IPS-20b (cell line): ENCODE data around the gene FAM110D.
A peak's percentile ranks its signal among the peaks of the same experiment; 100 is the strongest.

Source experiments
- H3K27ac ChIP-seq: one replicate; pipeline ENCODE4 v1.5.1; 2013; ENCODE audit warnings: low read length
- H3K27me3 ChIP-seq: 2 replicates; pipeline ENCODE4 v1.6.1; 2013; ENCODE audit warnings: mild to moderate bottlenecking, low read length, inconsistent platforms; ENCODE audit not compliant: insufficient read depth
- H3K36me3 ChIP-seq: 2 replicates; pipeline ENCODE4 v1.6.1; 2013; ENCODE audit warnings: low read depth, mild to moderate bottlenecking, inconsistent platforms, low read length, moderate library complexity; ENCODE audit not compliant: insufficient read depth
- H3K4me1 ChIP-seq: 2 replicates; pipeline ENCODE4 v1.6.1; 2013; ENCODE audit warnings: mild to moderate bottlenecking, control low read depth, inconsistent platforms, low read length, moderate library complexity; ENCODE audit not compliant: insufficient read depth
- H3K4me3 ChIP-seq: 2 replicates; pipeline ENCODE4 v1.5.1; 2013; ENCODE audit warnings: mild to moderate bottlenecking, low read length, inconsistent platforms
- H3K9ac ChIP-seq: 2 replicates; pipeline ENCODE4 v1.6.1; 2013; ENCODE audit warnings: low read depth, mild to moderate bottlenecking, inconsistent platforms, low read length, moderate library complexity
- H3K9me3 ChIP-seq: 2 replicates; pipeline ENCODE4 v1.6.1; 2013; ENCODE audit warnings: mild to moderate bottlenecking, low read depth, low read length, inconsistent platforms; ENCODE audit not compliant: insufficient read depth

Gene FAM110D

DNA sequence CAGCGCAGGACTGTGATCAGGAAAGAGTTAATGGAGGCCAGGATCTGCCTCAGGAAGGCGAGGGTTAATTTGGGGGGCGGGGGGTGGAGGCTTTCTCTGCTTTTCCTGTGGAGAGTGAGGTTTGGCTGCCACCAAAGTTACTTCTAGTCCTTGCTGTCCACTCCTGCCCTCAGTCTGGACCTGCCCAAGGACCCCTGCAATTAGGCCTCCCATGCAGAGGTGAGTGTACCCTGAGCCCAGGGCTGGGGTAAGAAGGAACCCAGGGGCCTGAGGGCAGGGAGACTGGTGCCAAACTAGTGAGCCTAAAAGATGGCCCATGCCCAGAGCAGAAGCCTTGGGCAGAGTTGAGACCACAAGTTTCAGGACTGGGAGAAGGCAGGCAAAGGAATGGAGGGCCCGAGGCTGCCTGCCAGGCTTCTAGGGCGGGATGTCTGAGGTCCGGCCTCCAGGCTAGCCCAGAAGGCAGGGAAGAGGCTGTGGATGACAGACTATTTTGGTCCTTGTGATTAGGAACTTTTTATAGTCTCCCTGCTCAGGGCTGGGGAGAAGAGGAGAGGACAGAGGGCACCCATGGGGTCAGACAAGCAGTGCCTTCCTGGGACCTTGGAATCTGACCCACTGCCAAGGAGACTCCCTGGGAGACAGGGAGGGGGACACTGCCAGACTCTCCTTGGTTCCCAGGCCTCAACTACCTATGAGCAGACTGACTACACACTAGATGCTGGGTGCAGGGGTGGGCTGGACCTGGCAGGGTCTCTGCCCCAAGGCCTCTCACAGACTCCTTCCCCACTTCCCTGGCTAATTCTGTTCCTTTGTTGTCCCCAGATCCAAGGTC, at the start of gene FAM110D:
Gene FAM110D, plus strand, starts transcription at position 172 of the 835 bp plus-strand sequence. CDS start 2,213 bp downstream, outside the sequence.
- Histone ChIP-seq H3K4me1 (peaks cover 29% of the 10 kb centered on the region), H3K9me3 (no peaks in the 10 kb centered on the region), H3K9ac (no peak within 1 kb of the TSS), H3K36me3 (no peaks in the 10 kb centered on the region), H3K4me3 (peak within 1 kb of the TSS; percentile 49), H3K27me3 (peaks cover 100% of the 10 kb centered on the region), H3K27ac (no peak within 1 kb of the TSS)

DNA sequence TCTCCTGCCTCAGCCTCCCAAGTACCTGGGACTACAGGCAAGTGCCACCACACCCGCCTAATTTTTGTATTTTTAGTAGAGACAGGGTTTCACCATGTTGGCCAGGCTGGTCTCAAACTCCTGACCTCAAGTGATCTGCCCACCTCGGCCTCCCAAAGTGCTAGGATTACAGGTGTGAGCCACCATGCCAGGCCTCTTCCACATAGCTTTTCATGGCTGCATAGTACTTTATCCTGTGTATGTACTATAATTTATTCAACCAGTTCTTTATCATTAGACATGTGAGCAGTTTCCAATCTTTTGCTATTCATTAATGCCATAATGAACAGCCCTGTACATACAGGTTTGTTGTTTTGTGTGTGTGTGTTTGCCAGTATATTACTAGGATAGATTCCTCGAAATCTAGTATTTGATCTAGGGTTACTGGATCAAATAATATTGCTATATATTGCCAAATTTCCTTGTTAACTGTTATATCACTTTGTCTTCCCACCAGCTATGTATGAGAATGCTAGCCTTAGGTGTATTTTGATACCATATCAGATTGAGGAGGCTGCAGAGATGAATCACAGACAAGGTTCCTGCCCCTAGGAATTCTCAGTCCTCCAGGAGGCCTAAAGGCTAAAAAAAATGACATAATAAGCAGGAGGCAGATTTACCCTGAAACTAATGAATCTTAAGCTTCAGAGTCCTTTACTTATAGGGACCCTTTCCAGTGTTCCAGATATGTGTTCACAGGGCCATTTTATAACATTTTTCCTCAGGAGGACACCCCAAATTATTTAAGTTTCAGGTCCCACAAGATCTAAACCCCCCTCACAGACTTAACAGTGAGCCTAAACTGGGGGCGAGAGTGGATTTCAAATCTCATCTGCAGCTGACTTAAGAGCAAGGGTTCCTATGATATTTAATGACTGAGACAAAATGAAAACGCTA, 49.4 kb upstream of the FAM110D start:
- H3K27ac ChIP-seq = no peak overlapping the region
- H3K4me3 ChIP-seq = 0 out of 2 replicates have a peak overlapping the region, but pooled peaks have one; percentile 97
- no peaks in the 10 kb centered on the region for H3K9me3 ChIP-seq
- H3K27me3 ChIP-seq = peaks cover 14% of the 10 kb centered on the region
- no peak overlapping the region for H3K9ac ChIP-seq
- peaks cover 6% of the 10 kb centered on the region for H3K36me3 ChIP-seq
- peaks cover 10% of the 10 kb centered on the region; the same call in 1 of the 2 replicates for H3K4me1 ChIP-seq

DNA sequence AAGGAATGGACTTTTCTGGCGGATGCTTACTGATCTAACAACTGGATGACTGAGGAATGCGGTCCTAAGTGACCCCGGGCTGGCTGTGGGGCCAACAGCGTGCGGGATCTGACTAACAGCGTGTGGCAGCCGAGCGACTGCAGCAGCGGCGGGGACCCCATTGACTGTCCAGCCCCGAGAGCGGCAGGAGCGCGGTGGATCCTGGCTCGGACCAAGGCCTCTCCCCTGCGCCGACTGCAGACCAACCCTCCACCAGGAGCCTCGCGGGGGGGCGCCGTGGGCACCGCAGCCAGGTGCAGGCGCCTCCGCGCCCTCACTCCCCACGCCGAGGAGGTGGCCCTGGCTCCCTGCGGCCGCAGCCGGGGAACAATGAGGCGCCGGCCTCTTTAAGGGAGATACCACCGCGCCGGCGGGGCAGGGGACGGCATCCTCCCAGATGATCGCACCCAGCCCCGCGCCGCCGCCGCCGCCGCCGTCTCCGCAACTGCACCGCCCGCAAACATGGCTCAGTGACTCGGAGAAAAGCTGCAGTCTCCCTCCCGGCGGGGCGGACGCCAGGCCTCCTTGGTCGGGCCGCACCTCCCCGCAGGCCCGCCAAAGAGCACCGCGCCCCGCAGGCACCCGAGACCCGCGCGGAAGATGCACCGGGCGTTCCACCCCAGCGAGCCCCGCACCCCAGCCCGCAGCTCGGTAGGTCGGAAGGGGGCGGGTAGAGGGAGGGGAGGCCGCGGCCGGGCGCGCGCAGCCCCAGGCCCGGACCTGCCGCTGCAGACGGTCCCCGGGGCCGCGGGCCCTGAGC, 47.9 kb upstream of the FAM110D start:
- peaks cover 10% of the 10 kb centered on the region; the same call in 1 of the 2 replicates for H3K4me1 ChIP-seq
- H3K4me3 ChIP-seq = peak overlapping the region; percentile 97
- H3K27me3 ChIP-seq = peaks cover 14% of the 10 kb centered on the region
- peak overlapping the region; percentile 78; the same call in 1 of the 2 replicates for H3K9ac ChIP-seq
- no peak overlapping the region for H3K27ac ChIP-seq
- peaks cover 14% of the 10 kb centered on the region for H3K36me3 ChIP-seq
- H3K9me3 ChIP-seq = no peaks in the 10 kb centered on the region

- Histone ChIP-seq H3K27ac (no peak within 1 kb of the TSS), H3K27me3 (peaks cover 14% of the 10 kb centered on the region), H3K4me3 (peak within 1 kb of the TSS; percentile 97), H3K36me3 (peaks cover 14% of the 10 kb centered on the region), H3K9ac (peak within 1 kb of the TSS; percentile 95; the same call in 1 of the 2 replicates), H3K4me1 (peaks cover 10% of the 10 kb centered on the region; the same call in 1 of the 2 replicates), H3K9me3 (no peaks in the 10 kb centered on the region)
Observed at GRCh38 chr1:26111530-26112406, 47.1 kb upstream of the FAM110D start, which contains the start of gene PDIK1L. PDIK1L (plus strand) TSS chr1:26111824; CDS start chr1:26114309, 2,485 bp downstream.

GRCh38 chr1:26112407-26112775, 46.5 kb upstream of the FAM110D start:
- Histone ChIP-seq H3K36me3 (peaks cover 14% of the 10 kb centered on the region), H3K9me3 (no peaks in the 10 kb centered on the region), H3K4me1 (peaks cover 10% of the 10 kb centered on the region; the same call in 1 of the 2 replicates), H3K27me3 (peaks cover 14% of the 10 kb centered on the region), H3K27ac (no peak overlapping the region), H3K4me3 (peak overlapping the region; percentile 97), H3K9ac (peak overlapping the region; percentile 95; the same call in 1 of the 2 replicates)

DNA sequence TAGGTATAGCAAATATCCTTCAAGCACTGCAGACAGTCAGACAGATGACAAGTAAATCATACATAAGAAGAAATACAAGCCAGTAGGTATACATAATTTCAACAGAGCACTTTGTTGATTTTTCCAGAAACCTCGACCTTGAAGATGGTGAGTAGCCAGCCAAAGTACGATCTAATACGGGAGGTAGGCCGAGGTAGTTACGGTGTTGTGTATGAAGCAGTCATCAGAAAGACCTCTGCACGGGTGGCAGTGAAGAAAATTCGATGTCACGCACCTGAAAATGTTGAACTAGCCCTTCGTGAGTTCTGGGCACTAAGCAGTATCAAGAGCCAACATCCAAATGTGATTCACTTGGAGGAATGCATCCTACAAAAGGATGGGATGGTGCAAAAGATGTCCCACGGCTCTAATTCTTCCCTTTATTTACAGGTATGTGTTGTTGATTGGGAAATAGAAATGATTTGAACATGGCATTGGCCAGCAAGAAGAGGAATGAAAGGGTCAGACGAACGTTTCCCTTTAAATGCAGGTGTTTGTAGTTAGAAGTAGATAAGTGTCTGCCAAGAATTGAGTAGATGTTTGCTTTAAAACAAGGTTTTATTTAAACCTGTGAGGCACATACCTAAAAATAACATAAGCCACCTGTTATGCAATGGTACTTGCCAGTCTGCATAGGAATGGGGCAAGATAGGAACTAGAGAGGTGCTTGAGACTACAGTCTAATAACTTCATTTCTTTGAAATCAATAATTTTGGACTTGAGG, 44.5 kb upstream of the FAM110D start:
- Histone ChIP-seq H3K27me3 (peaks cover 13% of the 10 kb centered on the region), H3K4me1 (peaks cover 10% of the 10 kb centered on the region; the same call in 1 of the 2 replicates), H3K4me3 (no peak overlapping the region), H3K27ac (no peak overlapping the region), H3K9ac (no peak overlapping the region), H3K9me3 (no peaks in the 10 kb centered on the region), H3K36me3 (peaks cover 22% of the 10 kb centered on the region)

- Histone ChIP-seq H3K27me3 (no peaks in the 10 kb centered on the region), H3K4me3 (no peak overlapping the region), H3K4me1 (no peaks in the 10 kb centered on the region), H3K9ac (no peak overlapping the region), H3K27ac (no peak overlapping the region), H3K9me3 (no peaks in the 10 kb centered on the region), H3K36me3 (peaks cover 22% of the 10 kb centered on the region)
Observed at GRCh38 chr1:26119892-26120608, 38.8 kb upstream of the FAM110D start.

GRCh38 chr1:26121854-26122773, 36.8 kb upstream of the FAM110D start:
- peaks cover 20% of the 10 kb centered on the region for H3K36me3 ChIP-seq
- no peak overlapping the region for H3K27ac ChIP-seq
- H3K4me1 ChIP-seq = peaks cover 5% of the 10 kb centered on the region; the same call in 1 of the 2 replicates
- no peak overlapping the region for H3K4me3 ChIP-seq
- H3K9me3 ChIP-seq = no peaks in the 10 kb centered on the region
- H3K9ac ChIP-seq = no peak overlapping the region
- no peaks in the 10 kb centered on the region for H3K27me3 ChIP-seq
